ENCODE data around the gene AGFG2.

Gene AGFG2

GRCh38 chr7:100572281-100572948, 33.4 kb downstream of the AGFG2 start:
- no peak for DNase-seq (ENCODE audit: low read depth in 3 of 3, low spot score in 1 of 3)

DNA sequence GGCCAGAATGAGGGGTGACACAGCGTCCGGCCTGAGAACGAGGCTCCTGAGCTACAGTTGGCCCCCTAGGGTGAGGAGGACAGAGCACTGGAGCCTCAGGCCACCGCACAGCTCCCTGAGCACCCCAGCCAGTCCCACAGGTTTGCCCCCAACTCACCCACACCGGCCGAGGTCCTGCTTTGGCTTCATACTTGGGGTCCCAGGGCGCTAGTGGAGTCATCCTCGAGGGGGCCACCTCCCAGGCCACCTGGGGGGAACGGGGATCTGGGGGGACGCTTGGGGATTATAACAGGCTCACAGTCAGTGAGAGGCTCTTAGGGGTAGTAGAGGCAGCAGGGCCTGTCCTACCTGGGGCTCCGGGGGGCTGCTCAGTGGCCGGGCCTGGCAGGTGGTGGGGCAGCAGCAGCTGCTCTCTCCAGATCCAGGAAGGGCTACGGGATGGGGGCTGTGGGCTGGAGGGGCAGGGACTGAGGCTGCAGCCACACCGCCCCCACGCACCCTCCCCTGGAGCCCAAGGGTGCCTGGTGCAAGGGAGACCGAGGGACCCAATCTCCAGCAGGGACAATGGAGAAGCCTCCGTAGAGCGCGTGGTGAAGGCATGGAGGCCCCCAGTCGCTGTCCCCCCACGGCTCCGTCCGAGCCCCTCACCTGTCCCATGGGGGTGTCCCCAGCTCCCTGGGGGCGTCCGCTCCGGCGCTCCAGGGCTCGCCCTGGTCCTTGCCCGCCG, 34.1 kb downstream of the AGFG2 start:
- DNase-seq (ENCODE audit: low read depth in 3 of 3, low spot score in 1 of 3), result no peak

GRCh38 chr7:100573691-100574361, 34.8 kb downstream of the AGFG2 start, which contains the start of gene SAP25:
Gene SAP25, minus strand, starts transcription at chr7:100573900. Its CDS starts 158 bp downstream, at chr7:100573742.
- DNase-seq (ENCODE audit: low read depth in 3 of 3, low spot score in 1 of 3), result no peak

GRCh38 chr7:100574362-100575205, 35.6 kb downstream of the AGFG2 start:
- no peak for DNase-seq (ENCODE audit: low read depth in 3 of 3, low spot score in 1 of 3)

DNA sequence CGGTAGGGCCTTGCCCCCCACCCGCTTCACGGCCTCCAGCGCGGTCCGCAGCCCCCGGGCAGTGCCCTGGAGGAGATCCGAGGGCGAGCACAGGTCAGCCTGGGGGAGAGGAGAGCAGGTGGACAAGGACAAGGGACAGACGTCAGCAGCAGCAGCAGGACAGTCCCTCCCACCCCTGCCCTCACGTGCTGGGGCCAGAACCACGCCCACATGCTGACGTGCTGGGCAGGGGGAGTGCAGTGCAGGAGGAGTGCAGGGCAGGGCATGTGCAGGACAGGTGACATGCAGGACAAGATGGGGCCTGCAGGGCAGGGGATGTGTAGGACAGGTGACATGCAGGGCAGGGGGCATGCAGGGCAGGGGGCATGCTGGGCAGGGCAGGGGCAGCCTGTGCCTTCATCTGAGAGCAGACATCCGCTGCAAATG, 36.2 kb downstream of the AGFG2 start:
- DNase-seq (ENCODE audit: low read depth in 3 of 3, low spot score in 1 of 3), result no peak

GRCh38 chr7:100575746-100576383, 36.9 kb downstream of the AGFG2 start:
- no peak for DNase-seq (ENCODE audit: low read depth in 3 of 3, low spot score in 1 of 3)

DNA sequence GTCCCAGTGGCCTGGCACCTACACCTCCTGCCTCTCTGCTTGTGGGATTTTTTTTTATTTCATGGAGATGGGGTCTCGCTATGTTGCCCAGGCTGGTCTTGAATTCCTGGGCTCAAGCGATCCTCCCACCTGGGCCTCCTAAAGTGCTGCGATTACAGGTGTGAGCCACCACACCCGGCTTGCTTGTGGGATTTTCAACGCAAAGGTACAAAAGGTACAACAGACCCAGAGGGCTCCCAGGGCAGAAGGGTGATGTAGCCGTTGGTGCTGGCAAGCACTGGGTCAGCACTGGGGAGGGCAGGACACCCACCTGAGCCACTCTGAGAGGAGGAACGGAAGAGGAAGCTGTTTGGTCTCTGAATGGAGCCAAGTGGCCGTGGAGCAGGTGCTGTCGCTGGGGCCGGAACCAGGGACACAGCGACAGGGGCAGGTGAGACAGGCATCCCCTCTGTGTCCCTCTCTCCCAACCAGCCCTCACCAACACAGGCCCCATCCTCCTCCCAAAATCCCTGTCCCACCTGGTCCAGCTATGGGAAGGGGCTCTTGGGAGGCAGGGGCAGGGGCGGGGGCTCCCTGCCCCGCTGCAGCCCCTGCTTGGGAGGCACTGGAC, 37.5 kb downstream of the AGFG2 start:
- no peak for DNase-seq (ENCODE audit: low read depth in 3 of 3, low spot score in 1 of 3)

- DNase-seq (ENCODE audit: low read depth in 3 of 3, low spot score in 1 of 3), result no peak
These were observed 38.1 kb downstream of the AGFG2 start for GRCh38 chr7:100577103-100577502.

DNA sequence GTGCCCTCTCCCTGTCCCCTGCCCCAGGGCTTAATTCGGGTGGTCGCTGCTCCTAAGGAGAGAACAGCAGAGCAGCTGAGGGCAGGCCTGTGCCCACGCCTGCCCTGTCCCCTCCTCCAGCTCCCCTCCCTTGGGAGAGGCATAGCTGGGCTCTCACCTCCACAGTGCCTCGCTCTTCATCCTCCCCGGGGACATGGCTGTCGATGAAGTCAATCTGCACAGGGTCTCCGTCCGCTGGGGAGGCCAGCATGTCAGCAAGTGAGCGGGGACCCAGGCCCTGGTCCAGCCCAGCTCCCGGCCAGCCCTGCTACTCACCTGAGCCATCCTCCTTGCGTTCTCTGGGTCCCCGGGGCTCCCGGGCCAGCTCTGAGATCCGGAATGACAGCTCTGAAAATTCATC, 38.5 kb downstream of the AGFG2 start:
- no peak for DNase-seq (ENCODE audit: low read depth in 3 of 3, low spot score in 1 of 3)

DNA sequence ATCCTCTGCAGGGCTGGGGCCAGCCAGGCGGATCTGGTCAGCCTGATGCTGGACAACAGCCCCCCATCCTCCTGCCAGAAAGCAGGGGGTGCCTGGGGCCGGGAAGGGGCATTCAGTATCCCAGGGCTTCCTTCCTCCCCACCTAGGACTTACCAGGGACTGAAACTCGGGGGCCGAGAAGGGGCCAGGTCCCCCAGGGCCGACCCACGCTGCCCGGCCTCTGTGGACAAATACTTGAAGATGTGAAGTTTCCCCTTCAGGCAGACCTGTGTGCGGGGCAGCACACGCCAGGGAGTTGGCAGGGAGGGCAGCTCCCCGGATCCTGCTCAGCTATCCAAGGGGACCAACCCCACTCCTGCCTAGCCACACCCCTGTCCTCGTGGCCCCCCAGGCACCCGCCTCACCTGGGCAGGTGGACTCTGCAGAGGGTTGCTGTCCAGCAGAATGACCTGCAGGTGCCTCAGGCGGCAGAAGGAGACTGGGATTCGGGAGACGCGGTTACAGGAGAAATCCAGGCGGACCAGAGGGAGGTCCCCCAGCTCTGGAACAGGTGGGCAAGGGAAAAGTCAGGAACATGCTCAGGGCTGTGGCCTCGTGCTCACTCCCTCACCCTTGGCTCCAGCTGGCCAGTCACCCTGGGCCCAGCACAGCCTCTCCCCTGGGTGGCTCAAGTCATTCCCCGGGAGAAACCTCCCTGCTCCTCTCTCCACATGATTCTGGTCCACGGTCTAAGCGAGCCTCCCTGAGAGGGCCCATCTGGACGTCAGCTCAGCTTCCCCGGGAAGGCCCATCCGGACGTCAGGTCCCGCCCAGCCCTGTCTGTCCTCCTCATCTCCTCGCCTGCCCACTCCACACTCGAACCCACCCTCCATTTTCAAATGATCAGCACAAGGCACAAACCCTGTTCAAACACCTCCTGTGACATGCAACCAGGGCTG, 39.5 kb downstream of the AGFG2 start:
- no peak for DNase-seq (ENCODE audit: low read depth in 3 of 3, low spot score in 1 of 3)

GRCh38 chr7:100580466-100581283, 41.7 kb downstream of the AGFG2 start:
- DNase-seq (ENCODE audit: low read depth in 3 of 3, low spot score in 1 of 3), result no peak

GRCh38 chr7:100582041-100582579, 43.1 kb downstream of the AGFG2 start:
- DNase-seq (ENCODE audit: low read depth in 3 of 3, low spot score in 1 of 3), result no peak

DNA sequence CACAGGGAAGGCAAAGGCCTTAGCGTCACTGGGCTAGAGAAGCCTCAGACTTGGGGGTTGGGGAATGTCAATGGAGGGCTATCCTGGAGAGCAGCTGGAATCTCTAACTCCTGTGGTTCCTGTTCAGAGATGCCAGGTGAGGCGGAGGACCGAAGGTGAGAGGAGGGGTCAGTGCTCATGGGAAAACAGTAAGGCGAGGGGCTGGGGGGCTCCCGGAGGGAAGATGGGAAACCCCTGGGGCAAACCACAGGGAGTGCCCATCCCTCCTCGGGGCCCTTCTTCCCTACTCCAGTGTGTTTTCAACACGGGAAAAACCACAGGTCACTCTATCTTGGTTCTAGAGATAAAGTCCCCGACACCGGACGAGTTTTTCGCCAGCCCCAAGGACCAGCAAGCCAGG, 43.6 kb downstream of the AGFG2 start:
- no peak for DNase-seq (ENCODE audit: low read depth in 3 of 3, low spot score in 1 of 3)

GRCh38 chr7:100583132-100584053, 44.4 kb downstream of the AGFG2 start:
- no peak for DNase-seq (ENCODE audit: low read depth in 3 of 3, low spot score in 1 of 3)

GRCh38 chr7:100584054-100584682, 45.2 kb downstream of the AGFG2 start:
- DNase-seq (ENCODE audit: low read depth in 3 of 3, low spot score in 1 of 3), result no peak

DNA sequence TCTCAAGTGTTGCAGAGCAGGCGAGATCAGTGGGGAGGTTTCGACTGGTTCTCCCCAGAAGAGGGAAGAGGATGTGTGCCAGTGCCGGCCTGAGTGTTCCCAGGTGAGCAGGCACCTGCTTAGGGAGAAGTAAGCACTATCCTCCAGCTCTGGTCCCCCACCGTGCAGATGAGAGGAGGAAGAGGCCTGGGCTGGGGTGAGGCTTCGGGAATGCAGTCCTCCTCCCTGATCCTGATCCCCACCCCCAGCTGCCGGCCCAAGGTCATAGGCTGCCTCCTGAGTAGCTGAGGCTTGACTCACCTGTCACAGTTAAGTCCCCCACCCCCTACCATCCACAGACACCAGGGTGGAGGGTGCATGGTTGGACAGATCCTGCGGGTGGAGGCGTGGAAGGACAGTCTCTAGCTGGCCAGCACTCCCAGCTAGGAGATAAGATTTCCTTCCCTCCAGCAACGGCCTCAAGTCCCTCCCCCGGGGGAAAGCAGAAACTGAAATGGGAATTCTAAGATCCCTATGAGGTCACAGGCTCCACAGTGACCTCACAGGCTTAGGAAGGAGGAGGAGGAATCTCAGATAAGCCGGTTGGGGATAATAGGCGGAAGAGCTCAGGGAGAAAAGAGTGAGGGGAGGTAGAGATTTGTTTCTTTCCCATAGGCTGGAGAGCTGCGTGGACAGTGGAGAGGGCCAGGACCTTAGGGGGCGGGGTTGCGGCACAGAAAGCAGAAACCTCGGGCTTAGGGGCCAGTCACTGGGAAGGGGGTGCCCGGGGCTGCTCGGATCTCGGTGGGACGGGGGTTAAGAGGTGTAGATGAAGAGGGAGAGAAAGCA, 45.9 kb downstream of the AGFG2 start:
- no peak for DNase-seq (ENCODE audit: low read depth in 3 of 3, low spot score in 1 of 3)

Data from stimulated activated CD4-positive, alpha-beta T cell treated with anti-CD3 and anti-CD28 coated beads, TNF-alpha, amount 100 ng/mL, for 1 hour (primary cell).